Thymus (tissue), 11 donors: ENCODE data around the gene CENPO. TPM values are rescaled to one million over a fixed set of nuclear protein-coding genes. Genes with fewer than 3 reads are reported as not detected.

ENCODE experiments used
- DNase-seq, 9 donors: peaks; one replicate each; pipeline ENCODE4 v3.0.0-alpha.2; 2013; ENCODE audit warnings: low spot score in 9 of 9, low read depth in 6 of 9, missing footprints in 1 of 9
- H3K27ac ChIP-seq, 2 donors: one replicate each; pipeline ENCODE4 v1.5.1; 2013; ENCODE audit warnings: control low read depth in 1 of 2, low read depth in 1 of 2, low read length in 1 of 2, mild to moderate bottlenecking in 1 of 2, moderate library complexity in 1 of 2
- H3K27me3 ChIP-seq, 2 donors: one replicate each; pipeline ENCODE4 v1.5.1; 2013; ENCODE audit warnings: low read length in 1 of 2; ENCODE audit not compliant: control insufficient read depth in 2 of 2, insufficient read depth in 1 of 2
- H3K36me3 ChIP-seq, 2 donors: one replicate each; pipeline ENCODE4 v1.5.1; 2013; ENCODE audit warnings: low read length in 1 of 2, mild to moderate bottlenecking in 1 of 2, moderate library complexity in 1 of 2; ENCODE audit not compliant: control insufficient read depth in 2 of 2, insufficient read depth in 2 of 2
- H3K4me1 ChIP-seq, 2 donors: one replicate each; pipeline ENCODE4 v1.5.1; 2013; ENCODE audit warnings: low read length in 2 of 2; ENCODE audit not compliant: control insufficient read depth in 2 of 2, insufficient read depth in 2 of 2
- H3K4me3 ChIP-seq, 2 donors: one replicate each; pipeline ENCODE4 v1.5.1; 2013; ENCODE audit warnings: low read length in 2 of 2, control low read depth in 1 of 2, mild to moderate bottlenecking in 1 of 2
- H3K9me3 ChIP-seq, 2 donors: one replicate each; pipeline ENCODE4 v1.5.1; 2013; ENCODE audit warnings: low read length in 1 of 2, mild to moderate bottlenecking in 1 of 2; ENCODE audit not compliant: control insufficient read depth in 2 of 2, insufficient read depth in 1 of 2
- WGBS: extraction: QIAGEN DNeasy Blood & Tissue Kit; methylation state at CpG from one replicate; pipeline ENCODE4 v1.1.7; 2013; 5-methylcytosine and 5-hydroxymethylcytosine counted together
- polyA plus RNA-seq: library from polyadenylated mRNA; stranded (reverse); fragments of 200-250 nt; gene quantifications from one replicate; pipeline ENCODE4 v1.2.3, GENCODE V29; 2013
- total RNA-seq: library from RNA; stranded (reverse); fragments of 120-200 nt; gene quantifications from one replicate; pipeline ENCODE4 v1.2.4, GENCODE V29; 2013
- donor health status: healthy.

CENPO gene
- total and polyA plus RNA-seq, 2 donors: 2.5 to 15.1 TPM

GRCh38 chr2:24824966-24825882 is 32.0 kb downstream of the CENPO start:
- no peak overlapping the region for H3K4me3 ChIP-seq
- peaks cover 0 to 6% of the 10 kb centered on the region in 2 donors for H3K4me1 ChIP-seq
- peak in 1 of 9 donors; percentile 23 for DNase-seq
- peaks cover 0 to 4% of the 10 kb centered on the region in 2 donors for H3K9me3 ChIP-seq
- H3K36me3 ChIP-seq: peaks cover 38 to 48% of the 10 kb centered on the region in 2 donors
- no peak overlapping the region for H3K27ac ChIP-seq
- no peaks in the 10 kb centered on the region for H3K27me3 ChIP-seq
- 95% methylated on average over 16 of the region's 16 CpGs for WGBS

GRCh38 chr2:24825883-24826772 is 32.9 kb downstream of the CENPO start:
- Histone ChIP-seq H3K27me3 (no peaks in the 10 kb centered on the region), H3K36me3 (peaks cover 29 to 39% of the 10 kb centered on the region in 2 donors), H3K4me1 (peaks cover 0 to 6% of the 10 kb centered on the region in 2 donors), H3K9me3 (peaks cover 0 to 4% of the 10 kb centered on the region in 2 donors), H3K4me3 (no peak overlapping the region), H3K27ac (peak overlapping the region in 1 of 2 donors; percentile 55)
- DNase-seq: peak in 1 of 9 donors; percentile 36
- 95% methylated on average over 14 of the region's 14 CpGs for WGBS

GRCh38 chr2:24826773-24827145 is 33.5 kb downstream of the CENPO start:
- H3K4me1 ChIP-seq: peaks cover 0 to 6% of the 10 kb centered on the region in 2 donors
- WGBS: 93% methylated on average over 5 of the region's 5 CpGs
- no peak overlapping the region for H3K27ac ChIP-seq
- peaks cover 0 to 4% of the 10 kb centered on the region in 2 donors for H3K9me3 ChIP-seq
- DNase-seq: no peak
- peaks cover 22 to 33% of the 10 kb centered on the region in 2 donors for H3K36me3 ChIP-seq
- H3K27me3 ChIP-seq: no peaks in the 10 kb centered on the region
- H3K4me3 ChIP-seq: no peak overlapping the region

GRCh38 chr2:24827321-24828237 is 34.4 kb downstream of the CENPO start:
- no peak overlapping the region for H3K27ac ChIP-seq

GRCh38 chr2:24828238-24828996 is 35.2 kb downstream of the CENPO start:
- Histone ChIP-seq H3K27ac (no peak overlapping the region), H3K36me3 (peaks cover 8 to 18% of the 10 kb centered on the region in 2 donors), H3K27me3 (no peaks in the 10 kb centered on the region), H3K9me3 (peaks cover 0 to 4% of the 10 kb centered on the region in 2 donors), H3K4me3 (no peak overlapping the region), H3K4me1 (peaks cover 0 to 10% of the 10 kb centered on the region in 2 donors)
- 96% methylated on average over 17 of the region's 17 CpGs for WGBS
- DNase-seq: no peak

More at GRCh38 chr2:24827321-24828237, 34.4 kb downstream of the CENPO start:
- peak; percentile 55 to 88 (median 76) for DNase-seq
- peaks cover 0 to 4% of the 10 kb centered on the region in 2 donors for H3K9me3 ChIP-seq
- H3K4me1 ChIP-seq: peaks cover 0 to 8% of the 10 kb centered on the region in 2 donors
- WGBS: 69% methylated on average over 30 of the region's 30 CpGs
- H3K36me3 ChIP-seq: peaks cover 14 to 26% of the 10 kb centered on the region in 2 donors
- H3K27me3 ChIP-seq: no peaks in the 10 kb centered on the region
- H3K4me3 ChIP-seq: no peak overlapping the region

GRCh38 chr2:24830351-24830750 is 37.1 kb downstream of the CENPO start:
- 97% methylated on average over 5 of the region's 5 CpGs for WGBS
- no peak overlapping the region for H3K27ac ChIP-seq
- peaks cover 0 to 4% of the 10 kb centered on the region in 2 donors for H3K9me3 ChIP-seq
- H3K36me3 ChIP-seq: peaks cover 5 to 12% of the 10 kb centered on the region in 2 donors
- H3K4me3 ChIP-seq: no peak overlapping the region
- H3K4me1 ChIP-seq: peaks cover 0 to 10% of the 10 kb centered on the region in 2 donors
- H3K27me3 ChIP-seq: no peaks in the 10 kb centered on the region
- no peak for DNase-seq

- no peak for DNase-seq
- H3K4me3 ChIP-seq: no peak overlapping the region
- H3K36me3 ChIP-seq: peaks cover 5 to 7% of the 10 kb centered on the region in 2 donors
- H3K9me3 ChIP-seq: peaks cover 0 to 3% of the 10 kb centered on the region in 2 donors
- no peak overlapping the region for H3K27ac ChIP-seq
- no peaks in the 10 kb centered on the region for H3K27me3 ChIP-seq
- WGBS: 99% methylated on average over 12 of the region's 12 CpGs
- peaks cover 0 to 9% of the 10 kb centered on the region in 2 donors for H3K4me1 ChIP-seq
These were observed 37.6 kb downstream of the CENPO start for GRCh38 chr2:24830786-24831185.
